SK-N-SH treated with all-trans-retinoic acid at 6 μM for 48 hours (cell line): Measurements from ENCODE around the gene SAPCD2.

Experiments used
- ATAC-seq: fragments of 200-7000 bp; cut with Tn5 transposase; 3 replicates; pipeline ENCODE4 v1.9.1; 2020; ENCODE audit warnings: mild to moderate bottlenecking, moderate library complexity
- BACH2 ChIP-seq: fragments of 250-450 bp; sonication (Bioruptor Pico); IDR thresholded peaks from 2 replicates; pipeline ENCODE4 v1.9.0; 2021; ENCODE audit warnings: mild to moderate bottlenecking, borderline replicate concordance
- ESRRG ChIP-seq: fragments of 250-450 bp; sonication (Bioruptor Pico); IDR thresholded peaks from 2 replicates; pipeline ENCODE4 v1.6.1; 2021; ENCODE audit warnings: mild to moderate bottlenecking
- GLIS3 ChIP-seq: fragments of 250-450 bp; sonication (Bioruptor Pico); IDR thresholded peaks from 2 replicates; pipeline ENCODE4 v1.5.0; 2020; ENCODE audit warnings: mild to moderate bottlenecking, moderate library complexity
- ISL1 ChIP-seq: fragments of 250-450 bp; sonication (Bioruptor Pico); IDR thresholded peaks from 2 replicates; pipeline ENCODE4 v2.1.2; 2022; ENCODE audit warnings: mild to moderate bottlenecking, moderate library complexity
- PPARA ChIP-seq: fragments of 250-450 bp; sonication (Bioruptor Pico); IDR thresholded peaks from 2 replicates; pipeline ENCODE4 v1.5.0; 2020; ENCODE audit warnings: mild to moderate bottlenecking, borderline replicate concordance
- RARB ChIP-seq: fragments of 250-450 bp; sonication (Bioruptor Pico); IDR thresholded peaks from 2 replicates; pipeline ENCODE4 v1.8.0; 2021; ENCODE audit warnings: mild to moderate bottlenecking, moderate library complexity
- SNAI2 ChIP-seq: fragments of 250-450 bp; sonication (Bioruptor Pico); IDR thresholded peaks from 2 replicates; pipeline ENCODE4 v1.5.0; 2020; ENCODE audit warnings: mild to moderate bottlenecking, moderate library complexity
- TOX ChIP-seq: fragments of 250-450 bp; sonication (Bioruptor Pico); IDR thresholded peaks from 2 replicates; pipeline ENCODE4 v1.8.0; 2021; ENCODE audit warnings: mild to moderate bottlenecking, moderate library complexity, borderline replicate concordance
- TSHZ2 ChIP-seq: fragments of 250-450 bp; sonication (Bioruptor Pico); IDR thresholded peaks from 2 replicates; pipeline ENCODE4 v1.5.0; 2020; ENCODE audit warnings: mild to moderate bottlenecking, moderate library complexity
- ZNF565 ChIP-seq: fragments of 450-650 bp; formaldehyde crosslinking; conservative IDR thresholded peaks from 2 replicates; pipeline ENCODE4 v1.5.0; 2020; ENCODE audit warnings: low read depth, mild to moderate bottlenecking, moderate library complexity
- ZNF70 ChIP-seq: fragments of 450-650 bp; formaldehyde crosslinking; IDR thresholded peaks from 2 replicates; pipeline ENCODE4 v1.5.0; 2020; ENCODE audit warnings: mild to moderate bottlenecking, moderate library complexity
- ZNF8 ChIP-seq: fragments of 450-650 bp; formaldehyde crosslinking; IDR thresholded peaks from 2 replicates; pipeline ENCODE4 v1.5.0; 2020; ENCODE audit warnings: mild to moderate bottlenecking, moderate library complexity
- TF ChIP-seq, protein P1 (sequence below): fragments of 250-450 bp; sonication (Bioruptor Pico); IDR thresholded peaks from 2 replicates; pipeline ENCODE4 v1.8.0; 2021; ENCODE audit warnings: low read depth, mild to moderate bottlenecking, moderate library complexity, borderline replicate concordance
- TF ChIP-seq, protein P2 (sequence below): fragments of 250-450 bp; sonication (Bioruptor Pico); IDR thresholded peaks from 2 replicates; pipeline ENCODE4 v1.5.1; 2021; ENCODE audit warnings: mild to moderate bottlenecking, moderate library complexity

Gene SAPCD2

GRCh38 chr9:137013571-137013940, 56.8 kb downstream of the SAPCD2 start (continued):
- TF ChIP-seq TOX (CRISPR knock-in tag) (no peak), ISL1 (CRISPR knock-in tag) (no peak), ZNF8 (CRISPR knock-in tag) (no peak), GLIS3 (CRISPR knock-in tag) (no peak), ZNF70 (CRISPR knock-in tag) (no peak), ESRRG (CRISPR knock-in tag) (no peak), BACH2 (CRISPR knock-in tag) (no peak), PPARA (CRISPR knock-in tag) (no peak), SNAI2 (CRISPR knock-in tag) (no peak), RARB (no peak)
- TF ChIP-seq, protein P1, sequence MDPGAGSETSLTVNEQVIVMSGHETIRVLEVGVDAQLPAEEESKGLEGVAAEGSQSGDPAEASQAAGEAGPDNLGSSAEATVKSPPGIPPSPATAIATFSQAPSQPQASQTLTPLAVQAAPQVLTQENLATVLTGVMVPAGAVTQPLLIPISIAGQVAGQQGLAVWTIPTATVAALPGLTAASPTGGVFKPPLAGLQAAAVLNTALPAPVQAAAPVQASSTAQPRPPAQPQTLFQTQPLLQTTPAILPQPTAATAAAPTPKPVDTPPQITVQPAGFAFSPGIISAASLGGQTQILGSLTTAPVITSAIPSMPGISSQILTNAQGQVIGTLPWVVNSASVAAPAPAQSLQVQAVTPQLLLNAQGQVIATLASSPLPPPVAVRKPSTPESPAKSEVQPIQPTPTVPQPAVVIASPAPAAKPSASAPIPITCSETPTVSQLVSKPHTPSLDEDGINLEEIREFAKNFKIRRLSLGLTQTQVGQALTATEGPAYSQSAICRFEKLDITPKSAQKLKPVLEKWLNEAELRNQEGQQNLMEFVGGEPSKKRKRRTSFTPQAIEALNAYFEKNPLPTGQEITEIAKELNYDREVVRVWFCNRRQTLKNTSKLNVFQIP, result no peak
- TF ChIP-seq, all 23 proteins: peak for 0

- no peak for ATAC-seq
- TF ChIP-seq, protein P2, sequence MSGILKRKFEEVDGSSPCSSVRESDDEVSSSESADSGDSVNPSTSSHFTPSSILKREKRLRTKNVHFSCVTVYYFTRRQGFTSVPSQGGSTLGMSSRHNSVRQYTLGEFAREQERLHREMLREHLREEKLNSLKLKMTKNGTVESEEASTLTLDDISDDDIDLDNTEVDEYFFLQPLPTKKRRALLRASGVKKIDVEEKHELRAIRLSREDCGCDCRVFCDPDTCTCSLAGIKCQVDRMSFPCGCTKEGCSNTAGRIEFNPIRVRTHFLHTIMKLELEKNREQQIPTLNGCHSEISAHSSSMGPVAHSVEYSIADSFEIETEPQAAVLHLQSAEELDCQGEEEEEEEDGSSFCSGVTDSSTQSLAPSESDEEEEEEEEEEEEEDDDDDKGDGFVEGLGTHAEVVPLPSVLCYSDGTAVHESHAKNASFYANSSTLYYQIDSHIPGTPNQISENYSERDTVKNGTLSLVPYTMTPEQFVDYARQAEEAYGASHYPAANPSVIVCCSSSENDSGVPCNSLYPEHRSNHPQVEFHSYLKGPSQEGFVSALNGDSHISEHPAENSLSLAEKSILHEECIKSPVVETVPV (CRISPR knock-in tag), result no peak
- no peak for TF ChIP-seq TSHZ2 (CRISPR knock-in tag)
- no peak for TF ChIP-seq ZNF565
- TF ChIP-seq ZNF70 (CRISPR knock-in tag), result no peak
- TF ChIP-seq TOX (CRISPR knock-in tag), result no peak
- TF ChIP-seq, protein P1, result no peak
Observed at GRCh38 chr9:137012694-137013570, 57.4 kb downstream of the SAPCD2 start.
